Mucosa of descending colon (tissue), 3 donors: ENCODE measurements around the gene CEP170. TPM values are rescaled to one million over a fixed set of nuclear protein-coding genes. Genes with fewer than 3 reads are reported as not detected.

Experiments
- ATAC-seq: fragments of 200-7000 bp; cut with Tn5 transposase; one replicate; pipeline ENCODE4 v1.9.1; 2020; ENCODE audit warnings: mild to moderate bottlenecking, moderate library complexity
- DNase-seq, 3 donors: peaks; one replicate each; pipeline ENCODE4 v3.0.0-alpha.2; 2020
- H3K36me3 ChIP-seq: fragments of 200-600 bp; one replicate; pipeline ENCODE4 v1.8.0; 2021; ENCODE audit warnings: low read depth, mild to moderate bottlenecking
- H3K4me1 ChIP-seq: fragments of 200-600 bp; one replicate; pipeline ENCODE4 v1.8.0; 2021; ENCODE audit warnings: low read depth, mild to moderate bottlenecking
- H3K4me3 ChIP-seq: fragments of 200-600 bp; one replicate; pipeline ENCODE4 v1.8.0; 2021; ENCODE audit warnings: mild to moderate bottlenecking
- H3K9me3 ChIP-seq: fragments of 200-600 bp; one replicate; pipeline ENCODE4 v1.8.0; 2021; ENCODE audit warnings: mild to moderate bottlenecking
- CTCF ChIP-seq: fragments of 200-600 bp; IDR thresholded peaks from one replicate; pipeline ENCODE4 v1.8.0; 2022; ENCODE audit warnings: antibody characterized with exemption, mild to moderate bottlenecking
- intact Hi-C, 2 donors: fragments of 100-400 bp; cut with DNase I in 1 of 2; cut with micrococcal nuclease in 1 of 2; formaldehyde crosslinking; loops; one replicate each; pipeline versions ENCODE4 v1.11.0 to v1.11.1; 2022; cut with DNase I, micrococcal nuclease
- total RNA-seq, 3 donors: library from RNA; stranded (reverse); fragmentation: NEBNext Ultra II Directional in 2 of 3; extraction: Animal tissue kit (Norgen Biotek cat#: 25700) in 2 of 3; gene quantifications; one replicate each; pipeline versions ENCODE4 v1.2.1 to v1.2.4, GENCODE V29; 2021 to 2023
- donor health status: DM: no; HTN: no; CAD: no; lungs with moderate emphysema.
- donor health status: DM: no; HTN: no; CAD: no.
- donor health status: DM: no; HTN: yes; CAD: no.

The CEP170 gene
- total RNA-seq, 3 donors from 2014 or later: 6.2 to 43.8 (median 14.4) TPM

GRCh38 chr1:243253211-243253925, 1.7 kb downstream of the CEP170 start:
- no peak for DNase-seq
- Histone ChIP-seq H3K9me3 (no peaks in the 10 kb centered on the region), H3K4me3 (no peak overlapping the region), H3K36me3 (peaks cover 5% of the 10 kb centered on the region), H3K4me1 (peaks cover 10% of the 10 kb centered on the region)
- intact Hi-C loops: no loop called here
- no peak for TF ChIP-seq CTCF
- ATAC-seq: no peak

GRCh38 chr1:243251539-243251938, 3.5 kb downstream of the CEP170 start:
- Histone ChIP-seq H3K9me3 (no peaks in the 10 kb centered on the region), H3K4me3 (no peak overlapping the region), H3K36me3 (peaks cover 5% of the 10 kb centered on the region), H3K4me1 (peaks cover under 1% of the 10 kb centered on the region)
- intact Hi-C loops: no loop called here
- DNase-seq: no peak
- no peak for TF ChIP-seq CTCF
- ATAC-seq: no peak

GRCh38 chr1:243250102-243250501, 5.0 kb downstream of the CEP170 start:
- Histone ChIP-seq H3K9me3 (no peaks in the 10 kb centered on the region), H3K36me3 (no peaks in the 10 kb centered on the region), H3K4me1 (no peaks in the 10 kb centered on the region), H3K4me3 (no peak overlapping the region)
- ATAC-seq: no peak
- no peak for TF ChIP-seq CTCF
- intact Hi-C loops: no loop called here
- DNase-seq: no peak

GRCh38 chr1:243249214-243249613, 5.9 kb downstream of the CEP170 start:
- Histone ChIP-seq H3K4me1 (no peaks in the 10 kb centered on the region), H3K9me3 (no peaks in the 10 kb centered on the region), H3K4me3 (no peak overlapping the region), H3K36me3 (no peaks in the 10 kb centered on the region)
- no peak for TF ChIP-seq CTCF
- ATAC-seq (no peak), DNase-seq (no peak)
- intact Hi-C loops: no loop called here

- H3K4me3 ChIP-seq: no peak overlapping the region
- ATAC-seq: no peak
Observed at GRCh38 chr1:243247901-243248300, 7.2 kb downstream of the CEP170 start.

More at GRCh38 chr1:243247901-243248300, 7.2 kb downstream of the CEP170 start:
- Histone ChIP-seq H3K36me3 (no peaks in the 10 kb centered on the region), H3K9me3 (no peaks in the 10 kb centered on the region), H3K4me1 (no peaks in the 10 kb centered on the region)
- no peak for TF ChIP-seq CTCF
- no peak for DNase-seq
- intact Hi-C loops: no loop called here
